Measurements from ENCODE around the gene LSM7. TPM values are rescaled to one million over a fixed set of nuclear protein-coding genes. Genes with fewer than 3 reads are reported as not detected.
A peak's percentile ranks its signal among the peaks of the same experiment; 100 is the strongest.

LSM7 gene
- polyA plus RNA-seq (2013, experiment 1 of 4): 203 TPM
- polyA plus RNA-seq (2013, experiment 2 of 4): 173 TPM
- 197 TPM for polyA plus RNA-seq (2013, experiment 3 of 4)
- 220 TPM for polyA plus RNA-seq (2013, experiment 4 of 4)

DNA sequence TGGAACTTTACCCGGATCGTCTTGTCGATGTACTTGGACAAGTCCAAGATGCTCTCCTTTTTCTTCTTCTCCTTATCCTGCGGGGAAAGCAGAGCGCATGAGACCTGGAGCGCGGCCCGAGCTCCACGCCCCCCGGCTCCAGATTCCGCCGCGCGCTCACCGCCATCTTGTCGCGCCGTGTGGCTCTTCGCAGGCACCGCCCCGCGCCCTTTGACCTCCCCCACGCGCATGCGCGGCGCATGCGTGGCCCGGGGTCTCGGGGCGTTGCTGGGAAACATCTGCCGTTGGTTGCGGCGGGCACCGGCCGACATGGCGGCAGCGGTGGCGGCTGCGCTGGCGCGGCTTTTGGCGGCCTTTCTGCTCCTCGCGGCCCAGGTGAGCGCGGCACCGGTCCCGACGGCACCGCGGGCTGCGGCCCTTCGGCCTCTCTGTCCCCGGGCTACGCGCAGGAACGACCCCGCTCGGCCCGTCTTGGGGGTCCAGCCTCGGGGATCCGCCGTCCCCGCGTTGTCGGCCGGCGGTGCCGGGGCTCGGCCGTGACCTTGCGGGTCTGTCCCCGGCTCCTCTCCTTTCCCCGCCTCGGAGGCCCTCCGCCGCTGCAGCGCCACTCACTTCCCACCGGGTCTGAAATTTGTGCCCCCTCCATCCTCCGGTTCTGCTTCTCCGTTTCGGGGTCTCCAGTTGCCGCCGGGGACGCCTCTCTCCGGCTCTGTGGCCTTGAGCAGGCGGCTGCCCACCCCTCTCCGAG is at the start of gene LSM7, which contains the start of gene SPPL2B:
Gene LSM7 (minus strand): TSS at position 186 of the 748 bp plus-strand sequence. CDS start 20 bp downstream, at position 166.
Gene SPPL2B (plus strand): TSS at position 284 of the 748 bp plus-strand sequence. CDS start 26 bp downstream, at position 310.
- Histone ChIP-seq H3K4me3 (ENCODE audit: insufficient read depth, low read depth, low read length) (peak within 1 kb of the TSS; percentile 97), H3K27ac (ENCODE audit: insufficient read depth, low read depth, low read length, poor library complexity, severe bottlenecking) (peak within 1 kb of the TSS; percentile 76), H3K36me3 (ENCODE audit: control insufficient read depth, insufficient read depth, low read length) (no peaks in the 10 kb centered on the region), H3K4me1 (ENCODE audit: control insufficient read depth, insufficient read depth, low read length) (peaks cover 20% of the 10 kb centered on the region), H3K27me3 (ENCODE audit: control insufficient read depth, insufficient read depth, low read length, poor library complexity, severe bottlenecking) (no peaks in the 10 kb centered on the region), H3K9me3 (ENCODE audit: control insufficient read depth, low read length) (no peaks in the 10 kb centered on the region)
- WGBS, 2 experiments: 0% methylated on average over 89 of the region's 89 CpGs

- Histone ChIP-seq H3K36me3 (ENCODE audit: control insufficient read depth, insufficient read depth, low read length) (no peaks in the 10 kb centered on the region), H3K27ac (ENCODE audit: insufficient read depth, low read depth, low read length, poor library complexity, severe bottlenecking) (no peak overlapping the region), H3K4me3 (ENCODE audit: insufficient read depth, low read depth, low read length) (no peak overlapping the region), H3K4me1 (ENCODE audit: control insufficient read depth, insufficient read depth, low read length) (no peaks in the 10 kb centered on the region), H3K9me3 (ENCODE audit: control insufficient read depth, low read length) (no peaks in the 10 kb centered on the region), H3K27me3 (ENCODE audit: control insufficient read depth, insufficient read depth, low read length, poor library complexity, severe bottlenecking) (no peaks in the 10 kb centered on the region)
- WGBS, 2 experiments: 80 to 87% methylated on average over 15 of the region's 15 CpGs
Observed at GRCh38 chr19:2376784-2377519, 48.6 kb upstream of the LSM7 start.

DNA sequence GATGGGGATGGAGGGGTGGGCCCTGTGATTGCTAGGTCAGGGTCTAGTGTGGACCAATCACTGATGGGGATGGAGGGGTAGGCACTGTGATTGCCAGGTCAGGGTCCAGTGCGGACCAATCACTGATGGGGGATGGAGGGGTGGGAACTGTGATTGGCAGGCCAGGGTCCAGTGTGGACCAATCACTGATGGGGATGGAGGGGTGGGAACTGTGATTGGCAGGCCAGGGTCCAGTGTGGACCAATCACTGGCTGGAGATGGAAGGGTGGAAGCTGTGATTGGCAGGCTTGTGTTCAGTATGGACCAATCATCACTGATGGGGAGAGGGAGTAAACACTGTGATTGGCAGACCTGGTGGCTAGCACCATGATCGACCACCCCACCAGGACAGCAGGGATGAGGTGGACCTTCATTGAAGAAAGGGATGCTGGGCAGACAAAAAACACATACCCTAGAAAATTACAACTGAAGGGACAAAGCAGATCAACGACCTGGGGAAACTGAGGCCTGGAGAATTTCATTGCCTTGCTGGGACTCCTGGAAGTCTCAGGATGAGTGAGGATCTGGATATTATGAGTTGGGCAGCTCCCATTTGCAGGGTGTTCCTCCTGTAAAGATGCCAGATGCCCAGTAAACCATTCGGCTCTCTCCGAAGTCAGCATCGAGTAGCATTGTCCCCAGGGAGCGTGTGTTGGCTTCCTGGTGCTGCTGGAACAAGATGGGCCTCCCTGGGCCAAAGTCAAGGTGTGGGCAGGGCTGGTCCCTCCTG is 47.2 kb upstream of the LSM7 start:
- no peaks in the 10 kb centered on the region for H3K36me3 ChIP-seq (ENCODE audit: control insufficient read depth, insufficient read depth, low read length)
- H3K4me1 ChIP-seq (ENCODE audit: control insufficient read depth, insufficient read depth, low read length): no peaks in the 10 kb centered on the region
- H3K27me3 ChIP-seq (ENCODE audit: control insufficient read depth, insufficient read depth, low read length, poor library complexity, severe bottlenecking): no peaks in the 10 kb centered on the region
- no peaks in the 10 kb centered on the region for H3K9me3 ChIP-seq (ENCODE audit: control insufficient read depth, low read length)
- WGBS, 2 experiments: 90 to 91% methylated on average over 7 of the region's 7 CpGs
- no peak overlapping the region for H3K27ac ChIP-seq (ENCODE audit: insufficient read depth, low read depth, low read length, poor library complexity, severe bottlenecking)
- H3K4me3 ChIP-seq (ENCODE audit: insufficient read depth, low read depth, low read length): no peak overlapping the region

DNA sequence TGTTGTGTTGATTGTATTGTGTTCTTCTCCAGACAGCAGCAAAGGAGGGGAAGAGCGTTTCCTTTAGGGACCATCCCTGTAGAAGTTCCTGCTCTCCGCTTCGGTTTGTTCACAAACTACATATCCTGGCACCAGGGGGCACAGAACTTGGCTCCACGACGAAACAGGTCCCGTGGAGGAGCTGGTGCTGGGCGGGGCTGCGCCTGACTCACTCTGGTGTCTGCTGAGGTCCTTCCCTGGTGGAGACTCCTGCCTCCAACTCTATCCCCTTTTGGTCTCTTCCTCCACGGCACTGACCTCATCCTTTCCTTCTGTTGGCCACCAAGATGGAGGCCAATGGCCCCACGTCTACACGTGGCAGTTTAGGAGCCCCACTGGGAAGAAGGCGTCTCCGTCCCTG is 46.4 kb upstream of the LSM7 start:
- no peaks in the 10 kb centered on the region for H3K27me3 ChIP-seq (ENCODE audit: control insufficient read depth, insufficient read depth, low read length, poor library complexity, severe bottlenecking)
- no peaks in the 10 kb centered on the region for H3K4me1 ChIP-seq (ENCODE audit: control insufficient read depth, insufficient read depth, low read length)
- no peak overlapping the region for H3K27ac ChIP-seq (ENCODE audit: insufficient read depth, low read depth, low read length, poor library complexity, severe bottlenecking)
- H3K9me3 ChIP-seq (ENCODE audit: control insufficient read depth, low read length): no peaks in the 10 kb centered on the region
- 87 to 90% methylated on average over 13 of the region's 13 CpGs for WGBS, 2 experiments
- no peak overlapping the region for H3K4me3 ChIP-seq (ENCODE audit: insufficient read depth, low read depth, low read length)
- no peaks in the 10 kb centered on the region for H3K36me3 ChIP-seq (ENCODE audit: control insufficient read depth, insufficient read depth, low read length)

DNA sequence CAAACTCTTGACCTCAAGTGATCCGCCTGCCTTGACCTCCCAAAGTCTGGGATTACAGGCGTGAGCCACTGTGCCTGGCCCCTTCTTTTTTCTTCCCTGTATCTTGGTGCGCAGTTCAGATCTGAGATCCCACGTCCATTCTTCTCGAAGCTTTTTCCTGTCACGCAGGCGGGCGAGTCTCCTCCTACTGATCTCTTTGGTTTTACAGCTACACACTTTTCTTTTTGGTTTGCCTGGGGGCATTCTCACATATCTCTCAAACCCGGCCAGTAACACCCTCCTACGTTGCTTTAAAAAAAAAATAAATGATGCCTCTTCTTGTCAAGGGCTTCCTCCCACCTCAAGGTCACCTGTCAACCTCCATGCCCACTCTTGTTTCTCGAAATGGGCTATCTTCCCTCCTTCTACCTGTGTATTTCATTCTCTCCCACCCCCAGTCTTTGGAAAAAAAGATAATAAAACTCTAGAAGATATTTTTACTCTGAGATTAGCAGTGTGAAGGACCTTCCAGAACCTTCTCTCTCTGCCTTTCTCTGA is 43.8 kb upstream of the LSM7 start:
- Histone ChIP-seq H3K27ac (ENCODE audit: insufficient read depth, low read depth, low read length, poor library complexity, severe bottlenecking) (no peak overlapping the region), H3K36me3 (ENCODE audit: control insufficient read depth, insufficient read depth, low read length) (no peaks in the 10 kb centered on the region), H3K27me3 (ENCODE audit: control insufficient read depth, insufficient read depth, low read length, poor library complexity, severe bottlenecking) (no peaks in the 10 kb centered on the region), H3K4me1 (ENCODE audit: control insufficient read depth, insufficient read depth, low read length) (no peaks in the 10 kb centered on the region), H3K4me3 (ENCODE audit: insufficient read depth, low read depth, low read length) (no peak overlapping the region), H3K9me3 (ENCODE audit: control insufficient read depth, low read length) (no peaks in the 10 kb centered on the region)
- WGBS, 2 experiments: 87 to 90% methylated on average over 11 of the region's 11 CpGs

DNA sequence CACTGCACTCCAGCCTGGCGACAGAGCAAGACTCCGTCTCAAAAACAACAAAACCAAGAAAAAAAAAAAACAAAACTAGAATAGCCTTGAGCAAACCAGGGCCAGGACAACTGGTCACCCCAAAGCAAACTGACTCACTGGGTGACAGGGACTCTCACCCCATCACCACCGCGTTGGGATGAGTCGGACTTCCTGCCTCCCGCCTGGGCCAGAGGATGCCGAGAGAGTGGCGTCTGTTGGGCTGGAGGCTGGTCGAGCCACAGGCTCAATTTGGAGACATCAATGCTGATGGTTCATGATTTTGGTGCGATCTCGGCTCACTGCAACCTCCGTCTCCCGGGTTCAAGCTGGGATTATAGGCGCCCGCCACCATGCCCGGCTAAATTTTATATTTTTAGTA is 43.3 kb upstream of the LSM7 start:
- no peaks in the 10 kb centered on the region for H3K9me3 ChIP-seq (ENCODE audit: control insufficient read depth, low read length)
- H3K27me3 ChIP-seq (ENCODE audit: control insufficient read depth, insufficient read depth, low read length, poor library complexity, severe bottlenecking): no peaks in the 10 kb centered on the region
- no peaks in the 10 kb centered on the region for H3K36me3 ChIP-seq (ENCODE audit: control insufficient read depth, insufficient read depth, low read length)
- WGBS, 2 experiments: 88 to 89% methylated on average over 16 of the region's 16 CpGs
- H3K4me3 ChIP-seq (ENCODE audit: insufficient read depth, low read depth, low read length): no peak overlapping the region
- no peaks in the 10 kb centered on the region for H3K4me1 ChIP-seq (ENCODE audit: control insufficient read depth, insufficient read depth, low read length)
- no peak overlapping the region for H3K27ac ChIP-seq (ENCODE audit: insufficient read depth, low read depth, low read length, poor library complexity, severe bottlenecking)

GRCh38 chr19:2365201-2365970 is 37.0 kb upstream of the LSM7 start:
- H3K4me1 ChIP-seq (ENCODE audit: control insufficient read depth, insufficient read depth, low read length): no peaks in the 10 kb centered on the region
- peaks cover 18% of the 10 kb centered on the region for H3K27me3 ChIP-seq (ENCODE audit: control insufficient read depth, insufficient read depth, low read length, poor library complexity, severe bottlenecking)
- 91 to 94% methylated on average over 9 to 10 of the region's 10 CpGs for whole genome bisulfite sequencing, 2 experiments
- H3K4me3 ChIP-seq (ENCODE audit: insufficient read depth, low read depth, low read length): no peak overlapping the region
- H3K9me3 ChIP-seq (ENCODE audit: control insufficient read depth, low read length): no peaks in the 10 kb centered on the region
- H3K36me3 ChIP-seq (ENCODE audit: control insufficient read depth, insufficient read depth, low read length): no peaks in the 10 kb centered on the region
- no peak overlapping the region for H3K27ac ChIP-seq (ENCODE audit: insufficient read depth, low read depth, low read length, poor library complexity, severe bottlenecking)

DNA sequence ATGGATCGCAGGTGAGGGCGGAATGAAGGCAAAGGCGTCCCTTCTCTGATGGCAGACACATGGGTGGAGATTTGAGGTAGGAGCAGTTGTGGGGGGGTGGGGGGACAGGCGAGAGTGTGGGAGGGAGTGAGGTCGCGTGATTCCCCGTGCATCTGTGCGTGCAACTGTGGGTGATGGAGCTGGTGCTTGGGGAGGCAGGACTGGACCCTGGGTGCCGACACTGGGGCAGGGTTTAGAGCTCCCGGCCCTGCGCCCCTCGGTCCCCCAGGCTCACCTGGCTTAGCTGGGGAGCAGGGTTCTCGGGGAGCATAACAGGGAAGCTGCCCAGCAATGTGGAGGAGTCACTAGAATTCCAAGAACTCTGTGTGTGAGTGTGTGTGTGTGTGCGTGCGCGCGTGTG is 35.0 kb upstream of the LSM7 start:
- 85 to 88% methylated on average over 17 of the region's 17 CpGs for WGBS, 2 experiments
- no peak overlapping the region for H3K4me3 ChIP-seq (ENCODE audit: insufficient read depth, low read depth, low read length)
- peaks cover 37% of the 10 kb centered on the region for H3K27me3 ChIP-seq (ENCODE audit: control insufficient read depth, insufficient read depth, low read length, poor library complexity, severe bottlenecking)
- H3K4me1 ChIP-seq (ENCODE audit: control insufficient read depth, insufficient read depth, low read length): no peaks in the 10 kb centered on the region
- no peaks in the 10 kb centered on the region for H3K36me3 ChIP-seq (ENCODE audit: control insufficient read depth, insufficient read depth, low read length)
- no peaks in the 10 kb centered on the region for H3K9me3 ChIP-seq (ENCODE audit: control insufficient read depth, low read length)
- no peak overlapping the region for H3K27ac ChIP-seq (ENCODE audit: insufficient read depth, low read depth, low read length, poor library complexity, severe bottlenecking)

GRCh38 chr19:2362970-2363300 is 34.5 kb upstream of the LSM7 start:
- H3K9me3 ChIP-seq (ENCODE audit: control insufficient read depth, low read length): no peaks in the 10 kb centered on the region
- H3K27ac ChIP-seq (ENCODE audit: insufficient read depth, low read depth, low read length, poor library complexity, severe bottlenecking): no peak overlapping the region
- no peak overlapping the region for H3K4me3 ChIP-seq (ENCODE audit: insufficient read depth, low read depth, low read length)
- H3K36me3 ChIP-seq (ENCODE audit: control insufficient read depth, insufficient read depth, low read length): no peaks in the 10 kb centered on the region
- WGBS, 2 experiments: 89 to 90% methylated on average over 15 of the region's 15 CpGs
- H3K4me1 ChIP-seq (ENCODE audit: control insufficient read depth, insufficient read depth, low read length): no peaks in the 10 kb centered on the region
- H3K27me3 ChIP-seq (ENCODE audit: control insufficient read depth, insufficient read depth, low read length, poor library complexity, severe bottlenecking): peaks cover 42% of the 10 kb centered on the region
